ENCODE results near the gene BIRC7.
"Not testable (repeated sequence)": the region's sequence is repeated elsewhere in the genome, so short reads cannot be mapped to it uniquely, and the experiment has no call there.

Gene BIRC7

DNA sequence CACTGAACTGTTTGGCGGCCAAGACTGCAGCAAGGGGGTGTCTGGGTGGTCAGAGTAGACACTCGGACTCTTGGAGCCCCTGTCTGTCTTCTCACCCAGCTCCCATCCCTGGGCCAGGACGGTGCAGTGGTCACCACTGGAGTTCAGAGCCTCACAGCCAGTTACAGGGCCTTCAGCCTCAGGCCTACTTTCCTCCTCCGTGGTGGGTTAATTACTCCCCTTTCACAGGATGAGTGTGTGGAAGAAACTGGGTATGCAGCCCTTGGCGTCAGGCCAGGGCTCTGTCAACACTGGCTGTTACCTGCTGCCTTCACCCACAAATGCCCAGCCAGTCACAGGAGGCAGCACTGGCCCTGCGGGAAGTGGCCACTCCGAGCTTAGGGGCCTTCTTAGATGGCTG is 18.0 kb upstream of the BIRC7 start:
- Histone ChIP-seq H3K9me3 (ENCODE audit: control insufficient read depth in 2 of 2, low read length in 2 of 2) (no peaks in the 10 kb centered on the region), H3K9ac (ENCODE audit: low read depth in 1 of 2, low read length in 2 of 2) (no peak overlapping the region), H3K36me3 (ENCODE audit: control insufficient read depth in 2 of 2, insufficient read depth in 2 of 2, low read length in 2 of 2) (peaks cover 7 to 18% of the 10 kb centered on the region in 2 donors), H3K4me3 (ENCODE audit: low read length in 2 of 2) (no peak overlapping the region), H3K27ac (ENCODE audit: low read depth in 2 of 2, low read length in 2 of 2) (no peak overlapping the region), H3K27me3 (ENCODE audit: control insufficient read depth in 2 of 2, insufficient read depth in 2 of 2, low read length in 2 of 2) (peaks cover 0 to 3% of the 10 kb centered on the region in 2 donors), H3K4me1 (ENCODE audit: control insufficient read depth in 2 of 2, insufficient read depth in 2 of 2, low read length in 2 of 2) (peaks cover 13% of the 10 kb centered on the region in 2 donors)

DNA sequence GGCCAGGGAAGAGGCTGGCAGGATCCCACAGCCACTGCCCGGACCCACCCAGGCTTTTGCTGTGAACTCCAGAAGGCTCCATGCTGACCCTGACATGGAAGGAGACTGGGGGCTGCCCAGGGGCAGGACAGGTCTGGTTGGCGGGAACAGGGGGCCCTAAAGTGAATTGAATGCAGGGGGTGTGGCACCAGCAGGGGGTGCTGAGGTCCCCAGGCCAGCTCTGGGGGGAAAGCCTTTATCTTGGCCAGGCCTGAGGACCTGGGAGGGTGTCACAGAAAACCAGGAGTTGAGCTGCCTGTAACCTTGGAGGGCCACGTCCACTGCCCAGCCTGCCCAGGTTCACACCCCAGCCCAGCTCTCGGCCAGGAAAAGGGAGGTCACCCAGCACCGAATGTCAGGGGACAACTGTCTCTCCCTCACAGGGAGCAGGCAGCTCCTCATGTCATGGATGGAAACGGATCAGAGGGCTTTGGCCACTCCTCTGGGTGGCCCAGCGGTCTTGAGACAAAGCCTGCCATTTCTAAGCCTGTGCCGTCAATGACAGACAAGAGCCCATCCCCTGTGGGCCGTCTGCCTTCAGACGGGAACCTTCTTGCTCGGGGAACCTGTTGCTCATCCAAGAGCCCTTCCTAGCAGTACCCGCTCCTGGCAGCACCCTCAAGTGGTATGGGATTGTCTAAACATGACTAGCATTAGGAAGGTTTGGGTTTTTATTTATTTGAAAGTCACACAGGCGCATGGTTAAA is 16.8 kb upstream of the BIRC7 start:
- Histone ChIP-seq H3K36me3 (ENCODE audit: control insufficient read depth in 2 of 2, insufficient read depth in 2 of 2, low read length in 2 of 2) (peaks cover 0 to 7% of the 10 kb centered on the region in 2 donors), H3K27me3 (ENCODE audit: control insufficient read depth in 2 of 2, insufficient read depth in 2 of 2, low read length in 2 of 2) (peaks cover 0 to 3% of the 10 kb centered on the region in 2 donors), H3K4me3 (ENCODE audit: low read length in 2 of 2) (no peak overlapping the region), H3K9ac (ENCODE audit: low read depth in 1 of 2, low read length in 2 of 2) (no peak overlapping the region), H3K27ac (ENCODE audit: low read depth in 2 of 2, low read length in 2 of 2) (no peak overlapping the region), H3K9me3 (ENCODE audit: control insufficient read depth in 2 of 2, low read length in 2 of 2) (no peaks in the 10 kb centered on the region), H3K4me1 (ENCODE audit: control insufficient read depth in 2 of 2, insufficient read depth in 2 of 2, low read length in 2 of 2) (peaks cover 13% of the 10 kb centered on the region in 2 donors)

DNA sequence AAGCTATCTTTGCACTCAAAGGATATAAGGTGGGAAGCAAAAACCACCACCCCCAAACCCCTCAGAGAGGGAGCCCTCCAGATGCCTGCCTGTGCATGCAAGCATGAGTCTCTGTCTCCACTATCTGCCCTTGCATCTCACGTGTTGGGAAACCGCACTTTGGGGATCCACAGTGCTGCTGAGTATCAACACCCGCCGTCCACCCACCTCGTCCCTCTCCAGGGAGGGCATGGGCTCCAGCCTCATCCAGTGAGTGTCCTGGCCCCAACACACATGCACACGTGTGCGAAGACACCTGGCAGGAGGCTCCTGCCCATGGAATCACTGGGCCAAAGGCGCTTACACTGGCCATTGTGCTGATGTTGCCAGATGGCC is 16.3 kb upstream of the BIRC7 start:
- Histone ChIP-seq H3K27ac (ENCODE audit: low read depth in 2 of 2, low read length in 2 of 2) (no peak overlapping the region), H3K4me3 (ENCODE audit: low read length in 2 of 2) (no peak overlapping the region), H3K9ac (ENCODE audit: low read depth in 1 of 2, low read length in 2 of 2) (no peak overlapping the region), H3K36me3 (ENCODE audit: control insufficient read depth in 2 of 2, insufficient read depth in 2 of 2, low read length in 2 of 2) (peaks cover 0 to 2% of the 10 kb centered on the region in 2 donors), H3K9me3 (ENCODE audit: control insufficient read depth in 2 of 2, low read length in 2 of 2) (no peaks in the 10 kb centered on the region), H3K4me1 (ENCODE audit: control insufficient read depth in 2 of 2, insufficient read depth in 2 of 2, low read length in 2 of 2) (peaks cover 13% of the 10 kb centered on the region in 2 donors), H3K27me3 (ENCODE audit: control insufficient read depth in 2 of 2, insufficient read depth in 2 of 2, low read length in 2 of 2) (peaks cover 0 to 3% of the 10 kb centered on the region in 2 donors)

DNA sequence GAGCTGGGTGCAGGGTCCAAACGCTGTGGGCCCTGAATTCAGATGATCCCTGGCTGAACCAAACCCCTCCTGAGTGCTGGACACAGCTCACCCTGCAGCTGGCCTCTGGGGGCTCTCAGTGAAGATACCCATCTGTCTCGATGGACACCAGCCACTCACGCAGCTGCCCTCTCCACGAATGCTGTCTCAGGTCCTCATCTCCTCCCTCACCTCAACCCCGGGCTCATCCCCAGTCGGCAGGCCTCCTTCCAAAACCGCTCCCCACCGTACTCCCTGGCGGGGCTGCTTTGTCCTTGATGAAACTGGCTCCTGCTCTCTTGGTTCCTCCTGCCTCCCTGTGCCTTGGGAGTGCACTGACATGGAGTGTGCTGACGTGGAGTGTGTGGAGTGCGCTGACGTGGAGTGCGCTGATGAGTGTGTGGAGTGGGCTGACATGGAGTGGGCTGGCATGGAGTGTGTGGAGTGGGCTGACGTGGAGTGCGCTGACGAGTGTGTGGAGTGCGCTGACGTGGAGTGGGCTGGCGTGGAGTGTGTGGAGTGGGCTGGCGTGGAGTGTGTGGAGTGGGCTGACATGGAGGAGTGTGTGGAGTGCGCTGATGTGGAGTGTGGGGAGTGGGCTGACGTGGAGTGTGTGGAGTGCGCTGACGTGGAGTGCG is 15.7 kb upstream of the BIRC7 start:
- Histone ChIP-seq H3K27ac (ENCODE audit: low read depth in 2 of 2, low read length in 2 of 2) (no peak overlapping the region), H3K4me1 (ENCODE audit: control insufficient read depth in 2 of 2, insufficient read depth in 2 of 2, low read length in 2 of 2) (peaks cover 7 to 9% of the 10 kb centered on the region in 2 donors), H3K27me3 (ENCODE audit: control insufficient read depth in 2 of 2, insufficient read depth in 2 of 2, low read length in 2 of 2) (peaks cover 0 to 3% of the 10 kb centered on the region in 2 donors), H3K36me3 (ENCODE audit: control insufficient read depth in 2 of 2, insufficient read depth in 2 of 2, low read length in 2 of 2) (no peaks in the 10 kb centered on the region), H3K4me3 (ENCODE audit: low read length in 2 of 2) (no peak overlapping the region), H3K9ac (ENCODE audit: low read depth in 1 of 2, low read length in 2 of 2) (no peak overlapping the region), H3K9me3 (ENCODE audit: control insufficient read depth in 2 of 2, low read length in 2 of 2) (no peaks in the 10 kb centered on the region)

DNA sequence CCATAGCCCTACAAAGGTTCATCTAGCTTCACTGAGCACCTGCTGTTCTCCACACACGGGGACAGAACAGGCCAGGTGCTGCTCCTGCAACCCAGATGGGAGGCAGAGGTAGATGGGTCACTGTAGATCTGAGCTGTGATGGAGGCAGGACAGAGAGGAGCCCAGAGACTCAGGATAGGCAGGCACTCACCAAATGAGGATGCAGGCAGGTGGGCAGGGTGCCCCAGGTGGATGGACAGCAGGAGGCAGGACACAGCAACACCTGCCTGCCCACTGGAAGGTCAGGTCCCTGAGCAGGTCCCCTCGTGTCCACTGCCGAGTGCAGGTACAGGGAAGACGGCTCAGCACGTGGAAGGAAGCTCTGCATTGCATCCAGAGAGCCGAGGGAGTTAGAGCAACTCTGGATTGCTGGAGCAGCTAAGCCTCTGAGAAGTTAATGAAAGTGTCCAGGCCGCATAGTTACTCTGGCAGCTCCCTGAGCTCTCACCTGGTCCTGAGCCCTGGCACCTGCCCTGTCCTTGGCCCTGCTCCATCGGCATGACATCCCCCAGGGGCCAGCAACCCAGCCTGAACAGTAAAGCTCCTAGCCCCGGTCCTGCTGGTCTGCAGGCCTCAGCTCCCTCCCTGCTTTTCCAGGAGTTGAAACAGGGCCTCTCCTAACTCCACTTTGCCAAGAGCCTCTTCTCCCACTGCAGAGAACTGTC is 14.9 kb upstream of the BIRC7 start:
- Histone ChIP-seq H3K4me1 (ENCODE audit: control insufficient read depth in 2 of 2, insufficient read depth in 2 of 2, low read length in 2 of 2) (peaks cover 5 to 7% of the 10 kb centered on the region in 2 donors), H3K9ac (ENCODE audit: low read depth in 1 of 2, low read length in 2 of 2) (no peak overlapping the region), H3K36me3 (ENCODE audit: control insufficient read depth in 2 of 2, insufficient read depth in 2 of 2, low read length in 2 of 2) (no peaks in the 10 kb centered on the region), H3K27ac (ENCODE audit: low read depth in 2 of 2, low read length in 2 of 2) (no peak overlapping the region), H3K27me3 (ENCODE audit: control insufficient read depth in 2 of 2, insufficient read depth in 2 of 2, low read length in 2 of 2) (peaks cover 0 to 3% of the 10 kb centered on the region in 2 donors), H3K4me3 (ENCODE audit: low read length in 2 of 2) (no peak overlapping the region), H3K9me3 (ENCODE audit: control insufficient read depth in 2 of 2, low read length in 2 of 2) (no peaks in the 10 kb centered on the region)

DNA sequence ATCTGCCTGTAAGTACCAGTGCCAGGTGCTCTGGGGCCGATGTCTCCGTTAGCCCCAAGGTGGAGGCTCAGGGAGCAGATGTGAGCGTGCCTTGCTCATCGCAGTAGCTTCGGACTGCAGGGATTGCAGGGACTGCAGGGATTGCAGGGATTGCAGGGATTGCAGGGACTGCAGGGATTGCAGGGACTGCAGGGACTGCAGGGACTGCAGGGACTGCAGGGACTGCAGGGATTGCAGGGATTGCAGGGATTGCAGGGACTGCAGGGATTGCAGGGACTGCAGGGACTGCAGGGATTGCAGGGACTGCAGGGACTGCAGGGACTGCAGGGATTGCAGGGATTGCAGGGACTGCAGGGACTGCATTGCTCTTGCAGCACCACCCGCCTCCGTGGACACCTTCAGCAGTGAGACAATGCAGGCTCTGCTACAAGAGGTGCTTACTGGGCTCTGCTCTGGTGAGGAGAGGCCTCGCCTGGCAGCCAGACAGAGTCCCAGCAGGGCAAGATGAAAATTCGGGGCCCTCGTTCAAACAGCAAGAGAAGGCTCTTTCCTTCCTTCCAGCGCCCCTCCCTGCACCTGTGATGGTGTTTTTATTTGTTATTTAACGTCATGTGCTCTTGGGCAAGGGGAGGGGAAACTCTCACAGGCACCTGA is 14.2 kb upstream of the BIRC7 start:
- not testable (repeated sequence) for H3K4me1 ChIP-seq (ENCODE audit: control insufficient read depth in 2 of 2, insufficient read depth in 2 of 2, low read length in 2 of 2); H3K9me3 ChIP-seq (ENCODE audit: control insufficient read depth in 2 of 2, low read length in 2 of 2); H3K27me3 ChIP-seq (ENCODE audit: control insufficient read depth in 2 of 2, insufficient read depth in 2 of 2, low read length in 2 of 2)

DNA sequence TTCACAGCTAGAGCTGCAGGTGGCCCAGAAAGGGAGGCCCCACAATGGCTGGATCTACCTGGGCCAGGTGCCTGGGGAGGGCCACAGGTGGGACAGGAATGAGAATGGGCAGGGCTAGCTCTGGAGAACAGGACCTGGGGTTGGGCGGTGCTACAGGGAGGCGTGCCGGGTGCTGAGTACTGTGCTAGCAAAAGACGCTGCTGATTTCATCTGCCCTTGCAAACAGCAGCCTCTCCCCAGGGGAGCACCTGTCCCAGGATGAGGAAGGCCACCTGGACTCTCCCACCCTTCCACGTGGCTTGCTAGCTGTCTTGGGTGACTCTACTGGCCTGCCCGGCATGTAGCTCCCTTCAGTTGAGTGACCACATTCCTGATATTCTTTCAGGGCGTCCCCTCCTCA is 13.2 kb upstream of the BIRC7 start:
- Histone ChIP-seq H3K9me3 (ENCODE audit: control insufficient read depth in 2 of 2, low read length in 2 of 2) (no peaks in the 10 kb centered on the region), H3K4me1 (ENCODE audit: control insufficient read depth in 2 of 2, insufficient read depth in 2 of 2, low read length in 2 of 2) (no peaks in the 10 kb centered on the region), H3K9ac (ENCODE audit: low read depth in 1 of 2, low read length in 2 of 2) (no peak overlapping the region), H3K27me3 (ENCODE audit: control insufficient read depth in 2 of 2, insufficient read depth in 2 of 2, low read length in 2 of 2) (peaks cover 0 to 3% of the 10 kb centered on the region in 2 donors), H3K36me3 (ENCODE audit: control insufficient read depth in 2 of 2, insufficient read depth in 2 of 2, low read length in 2 of 2) (no peaks in the 10 kb centered on the region), H3K4me3 (ENCODE audit: low read length in 2 of 2) (no peak overlapping the region), H3K27ac (ENCODE audit: low read depth in 2 of 2, low read length in 2 of 2) (no peak overlapping the region)

More for the DNA sequence above, 14.2 kb upstream of the BIRC7 start:
- not testable (repeated sequence) for H3K4me3 ChIP-seq (ENCODE audit: low read length in 2 of 2); H3K27ac ChIP-seq (ENCODE audit: low read depth in 2 of 2, low read length in 2 of 2); H3K36me3 ChIP-seq (ENCODE audit: control insufficient read depth in 2 of 2, insufficient read depth in 2 of 2, low read length in 2 of 2); H3K9ac ChIP-seq (ENCODE audit: low read depth in 1 of 2, low read length in 2 of 2)

DNA sequence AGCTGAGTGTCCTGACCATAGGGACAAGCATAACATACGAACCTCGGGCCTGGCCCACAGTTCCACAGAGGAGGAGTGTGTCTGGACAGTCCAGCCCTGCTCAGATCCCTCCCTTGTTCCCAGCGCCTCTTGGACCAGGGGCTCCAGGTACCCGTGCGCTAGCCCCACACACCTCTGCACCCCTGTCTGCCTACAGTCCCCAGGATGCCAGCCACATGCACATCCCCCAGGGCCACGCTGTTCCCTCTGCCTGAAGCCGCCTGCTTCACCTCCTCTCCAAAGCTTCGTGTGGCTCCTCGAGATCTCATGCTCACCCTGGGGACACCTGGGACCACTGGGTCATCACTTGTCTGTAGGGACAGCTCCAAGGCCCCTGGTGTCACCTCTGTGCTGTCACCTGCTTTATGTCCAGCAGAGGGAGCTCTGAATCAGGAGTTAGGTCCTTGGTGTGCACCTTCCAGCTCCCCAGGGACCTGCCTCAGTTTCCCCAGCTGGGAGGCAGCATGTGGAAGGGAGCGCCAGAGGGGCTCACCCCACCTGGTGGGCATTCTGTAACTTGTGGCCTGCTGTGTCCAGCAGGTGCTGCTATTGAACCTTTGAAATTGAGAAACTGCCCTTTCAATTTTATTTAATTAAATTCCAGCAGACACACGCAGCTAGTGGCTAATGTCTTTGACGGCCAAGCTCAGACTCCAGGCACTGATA is 12.4 kb upstream of the BIRC7 start:
- no peak overlapping the region for H3K27ac ChIP-seq (ENCODE audit: low read depth in 2 of 2, low read length in 2 of 2)
- peaks cover 0 to 3% of the 10 kb centered on the region in 2 donors for H3K27me3 ChIP-seq (ENCODE audit: control insufficient read depth in 2 of 2, insufficient read depth in 2 of 2, low read length in 2 of 2)
- H3K4me1 ChIP-seq (ENCODE audit: control insufficient read depth in 2 of 2, insufficient read depth in 2 of 2, low read length in 2 of 2): no peaks in the 10 kb centered on the region
- no peaks in the 10 kb centered on the region for H3K9me3 ChIP-seq (ENCODE audit: control insufficient read depth in 2 of 2, low read length in 2 of 2)
- H3K36me3 ChIP-seq (ENCODE audit: control insufficient read depth in 2 of 2, insufficient read depth in 2 of 2, low read length in 2 of 2): no peaks in the 10 kb centered on the region
- no peak overlapping the region for H3K9ac ChIP-seq (ENCODE audit: low read depth in 1 of 2, low read length in 2 of 2)
- no peak overlapping the region for H3K4me3 ChIP-seq (ENCODE audit: low read length in 2 of 2)

DNA sequence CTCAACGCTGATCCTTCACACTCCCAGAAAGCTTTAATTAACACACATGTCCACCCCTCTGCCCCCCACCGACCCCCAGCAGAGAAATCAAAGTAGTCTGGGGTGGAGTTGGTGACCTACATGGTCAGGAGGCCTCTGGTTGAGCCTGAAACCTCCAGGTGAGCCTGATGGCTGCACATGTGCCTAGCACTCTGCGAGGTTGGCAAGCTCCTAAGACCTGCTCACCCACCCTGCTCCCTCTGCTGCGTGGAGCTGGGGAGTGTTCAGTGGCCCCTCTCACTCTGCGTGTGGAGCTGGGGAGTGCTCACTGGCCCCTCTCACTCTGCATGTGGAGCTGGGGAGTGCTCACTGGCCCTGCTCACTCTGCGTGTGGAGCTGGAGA is 11.9 kb upstream of the BIRC7 start:
- no peak overlapping the region for H3K9ac ChIP-seq (ENCODE audit: low read depth in 1 of 2, low read length in 2 of 2)
- H3K9me3 ChIP-seq (ENCODE audit: control insufficient read depth in 2 of 2, low read length in 2 of 2): no peaks in the 10 kb centered on the region

More for the DNA sequence above, 11.9 kb upstream of the BIRC7 start:
- H3K27me3 ChIP-seq (ENCODE audit: control insufficient read depth in 2 of 2, insufficient read depth in 2 of 2, low read length in 2 of 2): peaks cover 0 to 3% of the 10 kb centered on the region in 2 donors
- H3K27ac ChIP-seq (ENCODE audit: low read depth in 2 of 2, low read length in 2 of 2): no peak overlapping the region
- H3K36me3 ChIP-seq (ENCODE audit: control insufficient read depth in 2 of 2, insufficient read depth in 2 of 2, low read length in 2 of 2): no peaks in the 10 kb centered on the region
- no peak overlapping the region for H3K4me3 ChIP-seq (ENCODE audit: low read length in 2 of 2)
- no peaks in the 10 kb centered on the region for H3K4me1 ChIP-seq (ENCODE audit: control insufficient read depth in 2 of 2, insufficient read depth in 2 of 2, low read length in 2 of 2)

Measured in mucosa of rectum (tissue), 2 donors.